Right forelimb (tissue), 1 donor: Measurements from ENCODE around the gene PRR20A.
"Not testable (repeated sequence)": the region's sequence is repeated elsewhere in the genome, so short reads cannot be mapped to it uniquely, and the experiment has no call there.

ENCODE experiments used
- DNase-seq: peaks from one replicate; pipeline ENCODE4 v3.0.0-alpha.2; 2018

The PRR20A gene

GRCh38 chr13:57140235-57140968 is at the start of gene PRR20A:
Gene PRR20A (plus strand): TSS chr13:57140918. CDS start chr13:57141305, 387 bp downstream.
- DNase-seq: not testable (repeated sequence)

DNA sequence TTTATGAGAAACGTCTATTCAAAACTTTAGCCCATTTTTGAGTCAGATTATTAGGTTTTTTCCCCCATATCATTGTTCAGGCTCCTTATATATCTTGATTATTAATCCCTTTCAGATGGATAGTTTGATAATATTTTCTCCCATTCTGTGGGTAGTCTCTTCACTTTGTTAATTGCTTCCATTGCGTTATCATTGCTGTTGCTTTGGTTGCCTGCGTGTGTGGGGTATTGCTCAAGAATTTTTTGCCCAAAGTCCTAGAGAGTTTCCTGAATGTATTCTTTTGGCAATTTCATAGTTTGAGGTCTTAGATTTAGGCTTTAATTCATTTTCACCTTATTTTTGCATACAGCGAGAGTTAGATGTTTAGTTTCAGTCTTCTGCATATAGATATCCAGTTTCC is 25.8 kb upstream of the PRR20A start:
- no peak for DNase-seq

DNA sequence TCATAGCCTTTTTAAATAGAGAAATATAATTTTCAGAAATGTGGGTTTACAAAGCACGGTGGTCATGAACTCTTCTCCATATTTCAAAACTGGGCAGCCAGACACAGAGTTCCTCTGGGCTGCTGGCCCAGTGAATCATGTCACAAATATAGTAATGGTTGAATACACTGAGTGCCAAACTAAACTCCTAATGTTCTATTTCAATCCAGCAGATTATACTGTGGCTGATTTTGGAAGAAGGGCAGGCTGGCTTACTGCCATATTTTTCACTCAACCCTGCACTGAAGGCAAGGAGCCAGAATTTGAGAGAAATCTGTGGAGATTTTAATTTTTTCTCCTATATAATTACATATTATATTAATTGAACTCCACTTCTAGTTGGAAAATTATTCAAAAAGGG is 17.0 kb upstream of the PRR20A start:
- DNase-seq: peak; percentile 75

DNA sequence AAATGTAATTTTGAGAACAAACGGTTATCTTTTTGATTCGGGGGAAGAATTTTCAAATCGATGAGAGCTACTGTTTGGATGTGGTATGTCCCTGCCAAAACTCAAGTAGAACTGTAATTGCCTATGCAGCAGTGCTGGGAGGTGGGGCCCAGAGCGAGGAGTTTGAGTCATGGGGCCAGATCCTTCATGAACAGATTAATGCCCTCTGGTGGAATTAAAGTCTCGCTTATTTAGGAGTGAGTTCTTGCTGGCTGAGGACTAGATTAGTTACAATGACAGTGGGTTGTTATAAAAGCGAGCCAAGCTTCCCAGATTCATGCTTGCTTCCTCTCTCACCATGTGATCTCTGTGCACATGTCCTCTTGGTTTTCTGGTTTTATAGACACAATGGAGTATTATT is 11.8 kb upstream of the PRR20A start:
- DNase-seq: no peak

DNA sequence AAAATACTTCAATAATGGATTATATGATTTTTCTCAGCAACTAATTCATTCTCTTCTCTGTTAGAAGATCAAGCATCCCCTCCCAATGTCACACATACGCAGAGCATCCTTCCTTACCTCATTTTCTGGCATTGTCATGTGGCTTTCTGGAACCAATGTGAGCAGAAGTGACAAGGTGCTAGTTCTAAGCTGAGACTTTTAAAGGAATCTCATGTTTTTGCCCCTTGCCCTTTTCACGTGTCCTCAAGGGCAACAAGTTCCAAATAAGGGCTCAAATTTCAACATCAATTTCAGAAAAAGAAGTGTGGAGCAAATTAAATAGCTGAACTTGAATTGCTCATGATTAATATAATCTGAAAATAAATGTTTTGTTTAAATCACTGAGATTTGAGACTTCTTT is 4.6 kb upstream of the PRR20A start:
- no peak for DNase-seq

- no peak for DNase-seq
These were observed 3.1 kb upstream of the PRR20A start for GRCh38 chr13:57137585-57137984.

DNA sequence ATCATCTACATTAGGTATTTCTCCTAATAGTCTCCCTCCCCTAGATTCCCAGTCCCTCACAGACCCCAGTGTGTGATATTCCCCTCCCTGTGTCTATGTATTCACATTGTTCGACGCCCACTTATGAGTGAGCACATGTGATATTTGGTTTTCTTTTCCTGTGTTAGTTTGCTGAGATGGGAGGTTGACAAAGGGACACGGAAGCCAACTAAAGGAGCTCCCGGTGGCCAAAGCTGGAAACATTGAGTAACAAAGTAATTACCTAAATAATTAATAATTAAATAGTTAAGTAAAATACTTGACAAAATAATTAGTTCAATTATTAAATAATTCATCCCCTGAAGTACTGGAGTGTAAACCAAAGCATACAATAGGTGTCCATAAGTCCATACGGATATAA is 1.7 kb upstream of the PRR20A start:
- DNase-seq: no peak

GRCh38 chr13:57139781-57140180 is 937 bp upstream of the PRR20A start:
- not testable (repeated sequence) for DNase-seq

DNA sequence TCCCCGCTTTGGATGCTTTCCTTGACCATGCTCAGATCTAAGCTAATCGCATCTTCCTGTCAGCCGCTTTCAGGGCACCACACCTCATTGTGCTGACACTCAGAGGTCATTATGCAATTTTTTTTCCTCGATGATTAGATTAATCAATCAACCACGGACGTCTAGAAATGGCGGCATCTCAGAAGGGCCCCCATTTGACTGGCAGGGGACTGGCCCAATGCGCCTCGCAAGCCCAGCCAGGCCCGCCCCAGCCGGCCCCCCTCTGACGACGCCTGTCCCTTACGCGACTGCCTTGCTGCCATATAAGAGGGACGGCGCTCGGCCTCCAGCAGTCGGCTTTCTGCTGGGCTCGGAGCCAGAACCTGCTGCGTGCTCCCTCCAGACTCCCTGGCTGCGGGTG is 6.5 kb downstream of the PRR20A start, which contains the start of gene PRR20B:
PRR20B (plus strand) TSS at position 301 of the 400 bp plus-strand sequence. CDS start 387 bp downstream, outside the sequence.
- not testable (repeated sequence) for DNase-seq

- not testable (repeated sequence) for DNase-seq
These were observed 7.4 kb downstream of the PRR20A start for GRCh38 chr13:57148106-57148505.

GRCh38 chr13:57153761-57154160 is 13.0 kb downstream of the PRR20A start, which contains the start of gene PRR20C:
Gene PRR20C (plus strand): TSS chr13:57154061. CDS start chr13:57154448, 387 bp downstream.
- not testable (repeated sequence) for DNase-seq

- DNase-seq: not testable (repeated sequence)
These were observed 19.6 kb downstream of the PRR20A start, which contains the start of gene PRR20D for GRCh38 chr13:57160332-57160731. Gene PRR20D (plus strand): TSS chr13:57160632. CDS start chr13:57161019, 387 bp downstream.

DNA sequence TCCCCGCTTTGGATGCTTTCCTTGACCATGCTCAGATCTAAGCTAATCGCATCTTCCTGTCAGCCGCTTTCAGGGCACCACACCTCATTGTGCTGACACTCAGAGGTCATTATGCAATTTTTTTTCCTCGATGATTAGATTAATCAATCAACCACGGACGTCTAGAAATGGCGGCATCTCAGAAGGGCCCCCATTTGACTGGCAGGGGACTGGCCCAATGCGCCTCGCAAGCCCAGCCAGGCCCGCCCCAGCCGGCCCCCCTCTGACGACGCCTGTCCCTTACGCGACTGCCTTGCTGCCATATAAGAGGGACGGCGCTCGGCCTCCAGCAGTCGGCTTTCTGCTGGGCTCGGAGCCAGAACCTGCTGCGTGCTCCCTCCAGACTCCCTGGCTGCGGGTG is 26.2 kb downstream of the PRR20A start, which contains the start of gene PRR20E:
PRR20E (plus strand) TSS at position 301 of the 400 bp plus-strand sequence. CDS start 387 bp downstream, outside the sequence.
- DNase-seq: not testable (repeated sequence)

DNA sequence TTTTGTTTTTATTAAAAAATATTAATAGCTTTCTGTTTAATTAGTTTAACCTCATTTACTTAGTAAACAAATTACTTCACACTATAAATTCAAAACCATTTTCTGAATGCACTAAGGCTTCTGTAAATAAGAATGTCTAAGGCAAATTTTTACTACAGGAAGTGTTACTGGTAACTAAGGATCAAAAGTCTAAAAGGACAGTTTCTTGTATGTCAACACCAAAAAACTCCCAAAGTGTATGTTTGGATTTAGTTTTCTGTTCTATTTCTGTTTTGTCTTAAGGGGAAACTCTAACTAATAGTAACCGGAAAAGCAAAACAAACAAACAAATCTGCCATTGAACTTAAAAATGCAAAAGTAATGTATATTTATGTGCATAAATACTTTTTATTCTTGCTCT is 50.9 kb downstream of the PRR20A start:
- no peak for DNase-seq
